ENCODE data around the gene AKIP1.
"Not testable (repeated sequence)": the region's sequence is repeated elsewhere in the genome, so short reads cannot be mapped to it uniquely, and the experiment has no call there.

AKIP1 gene

GRCh38 chr11:8917157-8917825 is 6.3 kb downstream of the AKIP1 start:
- no peak for DNase-seq

GRCh38 chr11:8922691-8923090 is 11.7 kb downstream of the AKIP1 start:
- DNase-seq = no peak

- no peak for DNase-seq
Observed at GRCh38 chr11:8925711-8926110, 14.7 kb downstream of the AKIP1 start.

GRCh38 chr11:8926236-8926635 is 15.2 kb downstream of the AKIP1 start:
- DNase-seq = no peak

- no peak for DNase-seq
Observed at GRCh38 chr11:8927233-8927632, 16.2 kb downstream of the AKIP1 start.

GRCh38 chr11:8928205-8928604 is 17.2 kb downstream of the AKIP1 start:
- no peak for DNase-seq

- DNase-seq = no peak
Observed at GRCh38 chr11:8928981-8929615, 18.1 kb downstream of the AKIP1 start.

GRCh38 chr11:8930456-8931175 is 19.6 kb downstream of the AKIP1 start:
- no peak for DNase-seq

GRCh38 chr11:8932564-8933180 is 21.7 kb downstream of the AKIP1 start, which contains the start of gene C11orf16:
Gene C11orf16 (minus strand): TSS chr11:8932947. CDS start chr11:8932308, 639 bp downstream.
- no peak for DNase-seq

- DNase-seq = no peak
Observed at GRCh38 chr11:8933931-8934330, 22.9 kb downstream of the AKIP1 start.

- DNase-seq = no peak
Observed at GRCh38 chr11:8934742-8935488, 23.9 kb downstream of the AKIP1 start.

GRCh38 chr11:8935789-8936188 is 24.8 kb downstream of the AKIP1 start:
- DNase-seq = not testable (repeated sequence)

GRCh38 chr11:8937159-8937558 is 26.2 kb downstream of the AKIP1 start:
- DNase-seq = no peak

- no peak for DNase-seq
Observed at GRCh38 chr11:8937659-8938058, 26.7 kb downstream of the AKIP1 start.

GRCh38 chr11:8941341-8942103 is 30.5 kb downstream of the AKIP1 start:
- no peak for DNase-seq

- DNase-seq = no peak
Observed at GRCh38 chr11:8942518-8943066, 31.6 kb downstream of the AKIP1 start, which contains the start of gene ASCL3. Gene ASCL3 (minus strand): TSS chr11:8943016. CDS start chr11:8938161, 4,855 bp downstream.

GRCh38 chr11:8947230-8947943 is 36.4 kb downstream of the AKIP1 start:
- DNase-seq = no peak

- DNase-seq = no peak
Observed at GRCh38 chr11:8948886-8949285, 37.9 kb downstream of the AKIP1 start.

GRCh38 chr11:8956860-8957259 is 45.9 kb downstream of the AKIP1 start:
- peak; percentile 10 for DNase-seq

GRCh38 chr11:8959546-8960166 is 48.7 kb downstream of the AKIP1 start:
- peak; percentile 21 for DNase-seq
